Measurements from ENCODE around the gene SPEG. TPM values are rescaled to one million over a fixed set of nuclear protein-coding genes. Genes with fewer than 3 reads are reported as not detected.

The SPEG gene
- total and polyA plus RNA-seq, 10 donors: 0.74 to 8.2 (median 3.7) TPM

DNA sequence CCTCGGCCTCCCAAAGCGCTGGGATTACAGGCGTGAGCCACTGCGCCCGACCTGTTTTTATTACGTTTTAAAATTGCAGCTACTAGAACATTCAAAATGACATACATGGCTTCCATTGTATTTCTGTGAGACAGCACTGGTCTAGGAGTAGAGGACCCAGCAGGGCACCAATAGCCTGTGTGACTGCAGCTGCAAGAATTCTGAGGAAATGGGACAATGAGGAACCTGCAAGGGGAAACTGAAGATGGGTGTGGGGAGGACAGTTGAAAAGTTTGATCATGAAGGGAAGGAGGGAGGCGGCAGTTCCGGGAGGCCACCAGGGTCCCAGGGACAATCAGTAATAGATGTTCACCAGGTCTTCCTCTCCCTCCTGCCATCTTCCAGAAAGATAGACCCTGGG is 33.0 kb upstream of the SPEG start:
- H3K9me3 ChIP-seq: no peaks in the 10 kb centered on the region
- no peaks in the 10 kb centered on the region for H3K36me3 ChIP-seq
- intact Hi-C loops (cut with DNase I; ENCODE audit: low total_unique reads): loop anchor here (2.0 kb wide), 1 partner anchor 129 kb away; no protein-coding TSS in a partner anchor
- DNase-seq: no peak
- peaks cover 0 to 24% (median 7%) of the 10 kb centered on the region in 6 donors for H3K4me1 ChIP-seq
- 82 to 91% (median 88%) methylated on average over 8 of the region's 8 CpGs for WGBS, 5 donors
- H3K27me3 ChIP-seq (replicated peaks in 1 of 7): peaks cover 0 to 25% (median 0%) of the 10 kb centered on the region in 7 donors
- H3K27ac ChIP-seq: no peak overlapping the region
- no peak overlapping the region for H3K4me3 ChIP-seq
- TF ChIP-seq, protein P1, sequence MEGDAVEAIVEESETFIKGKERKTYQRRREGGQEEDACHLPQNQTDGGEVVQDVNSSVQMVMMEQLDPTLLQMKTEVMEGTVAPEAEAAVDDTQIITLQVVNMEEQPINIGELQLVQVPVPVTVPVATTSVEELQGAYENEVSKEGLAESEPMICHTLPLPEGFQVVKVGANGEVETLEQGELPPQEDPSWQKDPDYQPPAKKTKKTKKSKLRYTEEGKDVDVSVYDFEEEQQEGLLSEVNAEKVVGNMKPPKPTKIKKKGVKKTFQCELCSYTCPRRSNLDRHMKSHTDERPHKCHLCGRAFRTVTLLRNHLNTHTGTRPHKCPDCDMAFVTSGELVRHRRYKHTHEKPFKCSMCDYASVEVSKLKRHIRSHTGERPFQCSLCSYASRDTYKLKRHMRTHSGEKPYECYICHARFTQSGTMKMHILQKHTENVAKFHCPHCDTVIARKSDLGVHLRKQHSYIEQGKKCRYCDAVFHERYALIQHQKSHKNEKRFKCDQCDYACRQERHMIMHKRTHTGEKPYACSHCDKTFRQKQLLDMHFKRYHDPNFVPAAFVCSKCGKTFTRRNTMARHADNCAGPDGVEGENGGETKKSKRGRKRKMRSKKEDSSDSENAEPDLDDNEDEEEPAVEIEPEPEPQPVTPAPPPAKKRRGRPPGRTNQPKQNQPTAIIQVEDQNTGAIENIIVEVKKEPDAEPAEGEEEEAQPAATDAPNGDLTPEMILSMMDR (IDR thresholded peaks at IDR 0.05 in 8 of 11, conservative IDR thresholded peaks at IDR 0.05 in 3 of 11): no peak
- TF ChIP-seq POLR2A (IDR thresholded peaks at IDR 0.05) (no peak), POLR2AphosphoS5 (IDR thresholded peaks at IDR 0.05) (no peak)

DNA sequence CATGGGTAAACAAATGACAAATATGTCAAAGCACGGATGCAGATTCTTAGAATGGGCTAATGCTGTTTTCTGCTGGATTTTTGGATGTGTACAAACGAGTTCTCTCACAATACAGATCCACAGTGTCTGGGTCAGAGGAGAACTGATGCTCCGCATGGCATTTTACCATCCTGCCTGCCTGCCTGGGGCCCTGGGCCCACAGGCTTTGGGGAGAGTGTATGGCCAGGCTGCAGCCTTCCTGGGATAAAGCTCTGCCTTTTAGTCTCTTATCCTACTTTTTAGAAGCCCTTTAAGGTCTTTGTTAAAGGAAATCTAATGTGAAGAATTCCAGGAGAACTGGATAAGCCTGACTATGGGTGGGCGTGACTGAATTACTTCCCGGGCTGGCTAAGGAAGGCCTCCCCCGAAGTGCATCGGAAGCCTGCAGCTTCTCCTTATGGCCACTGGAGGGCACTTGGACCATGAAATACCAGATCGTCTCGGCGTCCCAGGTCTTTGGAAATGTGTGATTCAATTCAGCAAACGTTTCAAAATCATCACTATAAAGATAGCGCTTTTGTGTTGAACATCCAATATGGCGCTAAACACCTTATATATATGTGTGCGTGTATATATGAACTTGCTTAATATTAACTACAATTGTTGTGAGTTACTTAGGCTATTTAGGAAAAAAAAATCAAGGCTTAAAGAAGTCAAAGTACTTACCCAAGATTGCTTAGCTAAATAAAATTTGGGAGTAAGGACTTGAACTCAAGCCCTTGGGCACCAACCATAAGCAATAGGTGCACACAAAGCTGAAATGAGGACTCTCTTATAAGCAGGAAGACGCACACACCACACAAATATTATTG is 31.8 kb upstream of the SPEG start:
- peaks cover 0 to 25% (median 0%) of the 10 kb centered on the region in 7 donors for H3K27me3 ChIP-seq (replicated peaks in 1 of 7)
- H3K36me3 ChIP-seq: no peaks in the 10 kb centered on the region
- H3K9me3 ChIP-seq: no peaks in the 10 kb centered on the region
- 20 to 22% (median 21%) methylated on average over 15 of the region's 15 CpGs for WGBS, 5 donors
- no peak overlapping the region for H3K4me3 ChIP-seq
- TF ChIP-seq, protein P1 (IDR thresholded peaks at IDR 0.05 in 8 of 11, conservative IDR thresholded peaks at IDR 0.05 in 3 of 11): peak; percentile 72 to 93 (median 87)
- TF ChIP-seq POLR2A (IDR thresholded peaks at IDR 0.05): no peak
- no peak overlapping the region for H3K27ac ChIP-seq
- peaks cover 0 to 14% (median 7%) of the 10 kb centered on the region in 6 donors for H3K4me1 ChIP-seq
- intact Hi-C loops (cut with DNase I; ENCODE audit: low total_unique reads): loop anchor here (2.0 kb wide), 1 partner anchor 128 kb away; no protein-coding TSS in a partner anchor
- DNase-seq: no peak

DNA sequence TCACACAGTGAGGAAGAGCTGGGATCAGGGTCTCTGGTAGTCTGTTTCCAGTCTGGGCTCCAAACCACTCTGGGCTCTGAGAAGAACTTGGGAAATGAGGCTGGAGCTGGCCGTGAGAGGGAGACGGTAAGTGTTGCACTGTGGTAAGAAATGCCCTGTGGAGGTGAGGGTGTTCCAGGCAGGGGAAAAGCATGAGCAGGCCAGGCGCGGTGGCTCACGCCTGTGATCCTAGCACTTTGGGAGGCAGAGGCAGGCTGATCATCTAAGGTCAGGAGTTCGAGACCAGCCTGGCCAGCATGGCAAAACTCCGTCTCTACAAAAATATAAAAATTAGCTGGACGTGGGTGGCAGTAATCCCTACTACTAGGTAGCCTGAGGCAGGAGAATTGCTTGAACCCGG is 30.8 kb upstream of the SPEG start:
- H3K27me3 ChIP-seq (replicated peaks in 1 of 7): peaks cover 0 to 29% (median 0%) of the 10 kb centered on the region in 7 donors
- intact Hi-C loops (cut with DNase I; ENCODE audit: low total_unique reads): loop anchor here (2.0 kb wide), 1 partner anchor 127 kb away; no protein-coding TSS in a partner anchor
- no peaks in the 10 kb centered on the region for H3K9me3 ChIP-seq
- H3K27ac ChIP-seq: no peak overlapping the region
- no peak for TF ChIP-seq POLR2AphosphoS5 (IDR thresholded peaks at IDR 0.05)
- TF ChIP-seq, protein P1 (IDR thresholded peaks at IDR 0.05 in 8 of 11, conservative IDR thresholded peaks at IDR 0.05 in 3 of 11): no peak
- no peak for TF ChIP-seq POLR2A (IDR thresholded peaks at IDR 0.05)
- no peak for DNase-seq
- no peaks in the 10 kb centered on the region for H3K36me3 ChIP-seq
- 79 to 96% (median 86%) methylated on average over 9 of the region's 9 CpGs for WGBS, 5 donors
- peaks cover 0 to 14% (median 7%) of the 10 kb centered on the region in 6 donors for H3K4me1 ChIP-seq
- H3K4me3 ChIP-seq: no peak overlapping the region

DNA sequence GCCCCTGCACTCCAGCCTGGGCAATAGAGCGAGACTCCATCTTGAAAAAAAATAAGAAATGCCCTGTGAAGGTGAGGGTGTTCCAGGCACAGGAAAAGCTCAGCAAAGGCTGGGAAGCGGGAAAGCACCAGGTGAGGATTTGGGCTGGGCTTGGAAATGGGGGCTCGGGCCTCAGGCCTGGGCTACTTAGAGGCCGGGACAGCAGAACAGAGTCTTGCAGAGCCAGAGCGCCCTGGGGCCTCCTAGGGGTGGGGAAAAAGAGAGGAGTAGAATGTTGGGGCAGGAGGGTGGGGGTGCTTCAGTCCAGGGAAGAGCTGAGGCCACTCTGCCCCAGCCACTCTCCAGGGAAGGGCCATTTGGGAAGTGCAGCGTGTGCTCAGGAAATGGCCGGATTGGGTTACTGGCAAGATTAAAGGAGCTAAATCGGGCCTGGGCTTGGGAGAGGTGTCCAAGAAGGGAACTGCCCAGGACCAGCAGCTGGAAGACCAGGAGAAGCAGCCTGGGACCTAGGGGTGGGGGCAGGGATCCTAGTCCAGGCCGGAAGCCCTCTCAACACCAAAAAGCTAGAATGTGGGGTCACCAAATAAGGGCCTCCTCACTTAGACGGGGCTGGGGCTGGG is 30.2 kb upstream of the SPEG start:
- 73 to 88% (median 83%) methylated on average over 10 of the region's 10 CpGs for WGBS, 5 donors
- TF ChIP-seq, protein P1 (IDR thresholded peaks at IDR 0.05 in 8 of 11, conservative IDR thresholded peaks at IDR 0.05 in 3 of 11): no peak
- no peak for TF ChIP-seq POLR2AphosphoS5 (IDR thresholded peaks at IDR 0.05)
- no peak for TF ChIP-seq POLR2A (IDR thresholded peaks at IDR 0.05)
- no peak for DNase-seq
- peaks cover 0 to 32% (median 0%) of the 10 kb centered on the region in 7 donors for H3K27me3 ChIP-seq (replicated peaks in 1 of 7)
- H3K36me3 ChIP-seq: no peaks in the 10 kb centered on the region
- no peak overlapping the region for H3K27ac ChIP-seq
- no peak overlapping the region for H3K4me3 ChIP-seq
- no peaks in the 10 kb centered on the region for H3K9me3 ChIP-seq
- H3K4me1 ChIP-seq: peaks cover 0 to 14% (median 7%) of the 10 kb centered on the region in 6 donors
- intact Hi-C loops (cut with DNase I; ENCODE audit: low total_unique reads): no loop called here
